Smooth muscle cell (in vitro differentiated cells): Measurements from ENCODE around the gene DAPK1. TPM values are rescaled to one million over a fixed set of nuclear protein-coding genes. Genes with fewer than 3 reads are reported as not detected.
A peak's percentile ranks its signal among the peaks of the same experiment; 100 is the strongest.

ENCODE experiments used
- DNase-seq: peaks from one replicate; lab custom pipeline; 2025; ENCODE audit not compliant: unreplicated experiment; lab: John Stamatoyannopoulos, UW
- H2AFZ ChIP-seq: fragments of 200-600 bp; sonication (generic); 2 replicates; pipeline ENCODE4 v1.6.0; 2016; ENCODE audit warnings: antibody characterized with exemption, low read depth, mild to moderate bottlenecking
- H3F3A ChIP-seq: fragments of 200-600 bp; sonication (generic); 2 replicates; pipeline ENCODE4 v1.6.0; 2017; ENCODE audit warnings: antibody characterized with exemption, low read depth
- H3K27ac ChIP-seq: fragments of 200-600 bp; sonication (generic); 2 replicates; pipeline ENCODE4 v1.5.1; 2016; ENCODE audit warnings: low read depth, mild to moderate bottlenecking
- H3K27me3 ChIP-seq: fragments of 200-600 bp; sonication (generic); 2 replicates; pipeline ENCODE4 v1.6.1; 2016; ENCODE audit warnings: low read depth, mild to moderate bottlenecking
- H3K36me3 ChIP-seq: fragments of 200-600 bp; sonication (generic); 2 replicates; pipeline ENCODE4 v1.5.1; 2016; ENCODE audit warnings: low read depth
- H3K4me1 ChIP-seq: fragments of 200-600 bp; sonication (generic); 2 replicates; pipeline ENCODE4 v1.5.1; 2016; ENCODE audit warnings: low read depth
- H3K4me2 ChIP-seq: fragments of 200-600 bp; sonication (generic); 2 replicates; pipeline ENCODE4 v1.6.0; 2016; ENCODE audit warnings: mild to moderate bottlenecking
- H3K4me3 ChIP-seq: fragments of 200-600 bp; sonication (generic); 2 replicates; pipeline ENCODE4 v1.5.1; 2016; ENCODE audit warnings: mild to moderate bottlenecking
- H3K79me2 ChIP-seq: fragments of 200-600 bp; sonication (generic); 2 replicates; pipeline ENCODE4 v1.6.0; 2016; ENCODE audit warnings: low read depth, mild to moderate bottlenecking
- H3K9ac ChIP-seq: fragments of 200-600 bp; sonication (generic); 2 replicates; pipeline ENCODE4 v1.6.0; 2016; ENCODE audit warnings: low read depth
- H3K9me3 ChIP-seq: fragments of 200-600 bp; sonication (generic); replicated peaks from 2 replicates; pipeline ENCODE4 v1.5.1; 2016; ENCODE audit warnings: low read depth
- H4K20me1 ChIP-seq: fragments of 200-600 bp; sonication (generic); 2 replicates; pipeline ENCODE4 v1.6.0; 2016; ENCODE audit warnings: low read depth
- CTCF ChIP-seq: fragments of 200-600 bp; sonication (generic); IDR thresholded peaks from 2 replicates; pipeline ENCODE4 v1.5.1; 2017; ENCODE audit warnings: borderline replicate concordance, mild to moderate bottlenecking, antibody characterized with exemption; ENCODE audit not compliant: insufficient read depth, poor library complexity, severe bottlenecking
- WGBS: methylation state at CpG from one replicate; pipeline ENCODE4 v1.1.7; 2016; ENCODE audit warnings: low lambda C conversion rate; 5-methylcytosine and 5-hydroxymethylcytosine counted together
- polyA plus RNA-seq: library from polyadenylated mRNA; unstranded; fragments of >200 nt; fragmentation: Nextera tagmentation; extraction: Ambion mirVana; gene quantifications from 2 replicates; pipeline ENCODE4 v1.2.1, GENCODE V29; 2016
- total RNA-seq: library from RNA; depleted of rRNA; stranded (reverse); fragments of >200 nt; gene quantifications from 2 replicates; pipeline ENCODE4 v1.2.3, GENCODE V29; 2014

DAPK1 gene
- total and polyA plus RNA-seq, 2 experiments from 2014 or later, result 12.6 to 20.3 TPM

GRCh38 chr9:87613265-87614111, 115.8 kb downstream of the DAPK1 start:
- H2AFZ ChIP-seq, result no peak overlapping the region
- H3K4me3 ChIP-seq, result no peak overlapping the region
- H3K9me3 ChIP-seq, result no peaks in the 10 kb centered on the region
- no peaks in the 10 kb centered on the region for H3K79me2 ChIP-seq
- peaks cover 8% of the 10 kb centered on the region for H3K4me1 ChIP-seq
- no peaks in the 10 kb centered on the region for H3F3A ChIP-seq
- H4K20me1 ChIP-seq, result no peaks in the 10 kb centered on the region
- H3K36me3 ChIP-seq, result no peaks in the 10 kb centered on the region
- TF ChIP-seq CTCF, result no peak
- no peak for DNase-seq
- H3K27ac ChIP-seq, result no peak overlapping the region
- no peak overlapping the region for H3K4me2 ChIP-seq
- H3K27me3 ChIP-seq, result no peaks in the 10 kb centered on the region
- 79% methylated on average over 11 of the region's 11 CpGs for WGBS
- no peak overlapping the region for H3K9ac ChIP-seq

GRCh38 chr9:87614397-87614796, 116.7 kb downstream of the DAPK1 start:
- Histone ChIP-seq H3K27me3 (no peaks in the 10 kb centered on the region), H3K9me3 (no peaks in the 10 kb centered on the region), H3K4me2 (no peak overlapping the region), H3K36me3 (no peaks in the 10 kb centered on the region), H2AFZ (no peak overlapping the region), H3K27ac (no peak overlapping the region), H3K4me1 (peaks cover 8% of the 10 kb centered on the region), H3K9ac (no peak overlapping the region), H3K79me2 (no peaks in the 10 kb centered on the region), H3F3A (no peaks in the 10 kb centered on the region), H3K4me3 (no peak overlapping the region), H4K20me1 (no peaks in the 10 kb centered on the region)
- WGBS, result 90% methylated on average over 7 of the region's 7 CpGs
- DNase-seq, result no peak
- no peak for TF ChIP-seq CTCF

GRCh38 chr9:87615136-87615535, 117.5 kb downstream of the DAPK1 start:
- Histone ChIP-seq H3K9me3 (no peaks in the 10 kb centered on the region), H3K27me3 (no peaks in the 10 kb centered on the region), H3F3A (no peaks in the 10 kb centered on the region), H3K4me1 (peaks cover 8% of the 10 kb centered on the region), H3K79me2 (no peaks in the 10 kb centered on the region), H3K4me3 (no peak overlapping the region), H3K27ac (peak overlapping the region; percentile 77), H3K36me3 (no peaks in the 10 kb centered on the region), H2AFZ (no peak overlapping the region), H4K20me1 (no peaks in the 10 kb centered on the region), H3K9ac (no peak overlapping the region), H3K4me2 (no peak overlapping the region)
- 99% methylated on average over 6 of the region's 6 CpGs for WGBS
- DNase-seq, result no peak
- no peak for TF ChIP-seq CTCF

DNA sequence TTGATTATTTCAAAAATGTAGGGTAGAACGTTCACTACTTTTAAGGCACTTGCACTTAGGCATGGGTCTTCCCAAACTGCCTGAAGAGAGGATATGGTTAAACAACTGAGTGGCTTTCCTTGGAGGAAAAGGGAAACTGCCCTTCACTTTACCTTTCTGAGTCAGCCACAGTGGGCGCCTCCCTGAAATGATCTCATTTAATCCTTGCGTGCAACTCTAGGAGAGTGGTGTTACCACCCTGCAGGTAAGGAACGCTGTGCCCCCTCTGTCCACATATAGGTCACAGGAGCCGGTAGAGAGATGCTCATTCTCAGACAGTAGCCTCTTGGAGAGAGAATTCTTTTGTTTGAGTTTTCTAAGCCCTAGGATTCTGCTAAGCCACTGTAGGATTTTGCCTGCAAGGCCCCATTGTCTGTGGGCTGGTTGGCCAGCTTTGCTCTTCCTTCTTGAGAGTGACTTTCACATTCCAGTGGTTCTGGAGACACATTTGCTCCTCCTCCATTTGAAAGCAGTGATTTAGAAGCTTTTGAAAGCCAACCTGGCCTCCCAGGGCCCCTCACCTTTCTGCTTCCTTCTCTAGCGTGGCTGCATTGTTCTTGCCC, 118.0 kb downstream of the DAPK1 start:
- H3K4me1 ChIP-seq, result peaks cover 8% of the 10 kb centered on the region
- TF ChIP-seq CTCF, result no peak
- H4K20me1 ChIP-seq, result no peaks in the 10 kb centered on the region
- H3K36me3 ChIP-seq, result no peaks in the 10 kb centered on the region
- no peak for DNase-seq
- H3F3A ChIP-seq, result no peaks in the 10 kb centered on the region
- no peak overlapping the region for H2AFZ ChIP-seq
- peak overlapping the region; percentile 77 for H3K27ac ChIP-seq
- H3K4me3 ChIP-seq, result no peak overlapping the region
- no peaks in the 10 kb centered on the region for H3K27me3 ChIP-seq
- peak overlapping the region; percentile 34 for H3K4me2 ChIP-seq
- peak overlapping the region; percentile 47 for H3K9ac ChIP-seq
- no peaks in the 10 kb centered on the region for H3K9me3 ChIP-seq
- WGBS, result 64% methylated on average over 6 of the region's 6 CpGs
- H3K79me2 ChIP-seq, result no peaks in the 10 kb centered on the region
